ENCODE results near the gene DST.

DST gene

GRCh38 chr6:56628105-56628504, 14.6 kb downstream of the DST start:
- Histone ChIP-seq H3K4me1 (ENCODE audit: control insufficient read depth in 1 of 2, insufficient read depth in 2 of 2, low read length in 2 of 2) (no peaks in the 10 kb centered on the region), H3K9ac (ENCODE audit: low read depth in 1 of 2, low read length in 2 of 2) (no peak overlapping the region), H3K9me3 (ENCODE audit: control insufficient read depth in 1 of 2, low read length in 2 of 2) (no peaks in the 10 kb centered on the region), H3K4me3 (ENCODE audit: low read depth in 1 of 2, low read length in 2 of 2) (no peak overlapping the region), H3K27me3 (ENCODE audit: control insufficient read depth in 1 of 2, insufficient read depth in 2 of 2, low read length in 2 of 2) (no peaks in the 10 kb centered on the region), H3K36me3 (ENCODE audit: control insufficient read depth in 1 of 2, insufficient read depth in 2 of 2, low read length in 2 of 2) (peaks cover 6 to 13% of the 10 kb centered on the region in 2 donors), H3K27ac (ENCODE audit: low read depth, low read length) (no peak overlapping the region)

- Histone ChIP-seq H3K9me3 (ENCODE audit: control insufficient read depth in 1 of 2, low read length in 2 of 2) (no peaks in the 10 kb centered on the region), H3K4me1 (ENCODE audit: control insufficient read depth in 1 of 2, insufficient read depth in 2 of 2, low read length in 2 of 2) (no peaks in the 10 kb centered on the region), H3K27me3 (ENCODE audit: control insufficient read depth in 1 of 2, insufficient read depth in 2 of 2, low read length in 2 of 2) (no peaks in the 10 kb centered on the region), H3K27ac (ENCODE audit: low read depth, low read length) (no peak overlapping the region), H3K36me3 (ENCODE audit: control insufficient read depth in 1 of 2, insufficient read depth in 2 of 2, low read length in 2 of 2) (peaks cover 3 to 15% of the 10 kb centered on the region in 2 donors), H3K4me3 (ENCODE audit: low read depth in 1 of 2, low read length in 2 of 2) (no peak overlapping the region), H3K9ac (ENCODE audit: low read depth in 1 of 2, low read length in 2 of 2) (no peak overlapping the region)
Observed at GRCh38 chr6:56625356-56625755, 17.3 kb downstream of the DST start.

- Histone ChIP-seq H3K9me3 (ENCODE audit: control insufficient read depth in 1 of 2, low read length in 2 of 2) (no peaks in the 10 kb centered on the region), H3K27ac (ENCODE audit: low read depth, low read length) (no peak overlapping the region), H3K36me3 (ENCODE audit: control insufficient read depth in 1 of 2, insufficient read depth in 2 of 2, low read length in 2 of 2) (peaks cover 3 to 13% of the 10 kb centered on the region in 2 donors), H3K4me3 (ENCODE audit: low read depth in 1 of 2, low read length in 2 of 2) (no peak overlapping the region), H3K9ac (ENCODE audit: low read depth in 1 of 2, low read length in 2 of 2) (no peak overlapping the region), H3K4me1 (ENCODE audit: control insufficient read depth in 1 of 2, insufficient read depth in 2 of 2, low read length in 2 of 2) (no peaks in the 10 kb centered on the region), H3K27me3 (ENCODE audit: control insufficient read depth in 1 of 2, insufficient read depth in 2 of 2, low read length in 2 of 2) (no peaks in the 10 kb centered on the region)
Observed at GRCh38 chr6:56624728-56625069, 18.0 kb downstream of the DST start.

GRCh38 chr6:56624046-56624727, 18.5 kb downstream of the DST start:
- H3K9me3 ChIP-seq (ENCODE audit: control insufficient read depth in 1 of 2, low read length in 2 of 2) = no peaks in the 10 kb centered on the region
- no peak overlapping the region for H3K4me3 ChIP-seq (ENCODE audit: low read depth in 1 of 2, low read length in 2 of 2)
- no peaks in the 10 kb centered on the region for H3K27me3 ChIP-seq (ENCODE audit: control insufficient read depth in 1 of 2, insufficient read depth in 2 of 2, low read length in 2 of 2)
- H3K4me1 ChIP-seq (ENCODE audit: control insufficient read depth in 1 of 2, insufficient read depth in 2 of 2, low read length in 2 of 2) = no peaks in the 10 kb centered on the region
- H3K36me3 ChIP-seq (ENCODE audit: control insufficient read depth in 1 of 2, insufficient read depth in 2 of 2, low read length in 2 of 2) = peaks cover 3 to 13% of the 10 kb centered on the region in 2 donors
- no peak overlapping the region for H3K27ac ChIP-seq (ENCODE audit: low read depth, low read length)
- no peak overlapping the region for H3K9ac ChIP-seq (ENCODE audit: low read depth in 1 of 2, low read length in 2 of 2)

- Histone ChIP-seq H3K4me3 (ENCODE audit: low read depth in 1 of 2, low read length in 2 of 2) (no peak overlapping the region), H3K9ac (ENCODE audit: low read depth in 1 of 2, low read length in 2 of 2) (no peak overlapping the region), H3K27me3 (ENCODE audit: control insufficient read depth in 1 of 2, insufficient read depth in 2 of 2, low read length in 2 of 2) (no peaks in the 10 kb centered on the region), H3K27ac (ENCODE audit: low read depth, low read length) (no peak overlapping the region), H3K9me3 (ENCODE audit: control insufficient read depth in 1 of 2, low read length in 2 of 2) (no peaks in the 10 kb centered on the region), H3K36me3 (ENCODE audit: control insufficient read depth in 1 of 2, insufficient read depth in 2 of 2, low read length in 2 of 2) (peaks cover 9% of the 10 kb centered on the region in 2 donors), H3K4me1 (ENCODE audit: control insufficient read depth in 1 of 2, insufficient read depth in 2 of 2, low read length in 2 of 2) (no peaks in the 10 kb centered on the region)
Observed at GRCh38 chr6:56620229-56620868, 22.3 kb downstream of the DST start.

GRCh38 chr6:56618050-56618449, 24.6 kb downstream of the DST start:
- Histone ChIP-seq H3K4me1 (ENCODE audit: control insufficient read depth in 1 of 2, insufficient read depth in 2 of 2, low read length in 2 of 2) (no peaks in the 10 kb centered on the region), H3K4me3 (ENCODE audit: low read depth in 1 of 2, low read length in 2 of 2) (no peak overlapping the region), H3K9ac (ENCODE audit: low read depth in 1 of 2, low read length in 2 of 2) (no peak overlapping the region), H3K36me3 (ENCODE audit: control insufficient read depth in 1 of 2, insufficient read depth in 2 of 2, low read length in 2 of 2) (peaks cover 9 to 14% of the 10 kb centered on the region in 2 donors), H3K27ac (ENCODE audit: low read depth, low read length) (no peak overlapping the region), H3K9me3 (ENCODE audit: control insufficient read depth in 1 of 2, low read length in 2 of 2) (no peaks in the 10 kb centered on the region), H3K27me3 (ENCODE audit: control insufficient read depth in 1 of 2, insufficient read depth in 2 of 2, low read length in 2 of 2) (no peaks in the 10 kb centered on the region)

- H3K4me1 ChIP-seq (ENCODE audit: control insufficient read depth in 1 of 2, insufficient read depth in 2 of 2, low read length in 2 of 2) = no peaks in the 10 kb centered on the region
- no peak overlapping the region for H3K9ac ChIP-seq (ENCODE audit: low read depth in 1 of 2, low read length in 2 of 2)
- no peaks in the 10 kb centered on the region for H3K27me3 ChIP-seq (ENCODE audit: control insufficient read depth in 1 of 2, insufficient read depth in 2 of 2, low read length in 2 of 2)
- no peak overlapping the region for H3K4me3 ChIP-seq (ENCODE audit: low read depth in 1 of 2, low read length in 2 of 2)
- peaks cover 9 to 14% of the 10 kb centered on the region in 2 donors for H3K36me3 ChIP-seq (ENCODE audit: control insufficient read depth in 1 of 2, insufficient read depth in 2 of 2, low read length in 2 of 2)
- H3K9me3 ChIP-seq (ENCODE audit: control insufficient read depth in 1 of 2, low read length in 2 of 2) = no peaks in the 10 kb centered on the region
- H3K27ac ChIP-seq (ENCODE audit: low read depth, low read length) = no peak overlapping the region
Observed at GRCh38 chr6:56616967-56617366, 25.7 kb downstream of the DST start.

- Histone ChIP-seq H3K4me3 (ENCODE audit: low read depth in 1 of 2, low read length in 2 of 2) (no peak overlapping the region), H3K9ac (ENCODE audit: low read depth in 1 of 2, low read length in 2 of 2) (no peak overlapping the region), H3K36me3 (ENCODE audit: control insufficient read depth in 1 of 2, insufficient read depth in 2 of 2, low read length in 2 of 2) (peaks cover 4 to 8% of the 10 kb centered on the region in 2 donors), H3K4me1 (ENCODE audit: control insufficient read depth in 1 of 2, insufficient read depth in 2 of 2, low read length in 2 of 2) (no peaks in the 10 kb centered on the region), H3K27me3 (ENCODE audit: control insufficient read depth in 1 of 2, insufficient read depth in 2 of 2, low read length in 2 of 2) (no peaks in the 10 kb centered on the region), H3K9me3 (ENCODE audit: control insufficient read depth in 1 of 2, low read length in 2 of 2) (no peaks in the 10 kb centered on the region), H3K27ac (ENCODE audit: low read depth, low read length) (no peak overlapping the region)
Observed at GRCh38 chr6:56613247-56613851, 29.3 kb downstream of the DST start.

- Histone ChIP-seq H3K27me3 (ENCODE audit: control insufficient read depth in 1 of 2, insufficient read depth in 2 of 2, low read length in 2 of 2) (no peaks in the 10 kb centered on the region), H3K36me3 (ENCODE audit: control insufficient read depth in 1 of 2, insufficient read depth in 2 of 2, low read length in 2 of 2) (peaks cover 0 to 2% of the 10 kb centered on the region in 2 donors), H3K4me1 (ENCODE audit: control insufficient read depth in 1 of 2, insufficient read depth in 2 of 2, low read length in 2 of 2) (no peaks in the 10 kb centered on the region), H3K9ac (ENCODE audit: low read depth in 1 of 2, low read length in 2 of 2) (no peak overlapping the region), H3K4me3 (ENCODE audit: low read depth in 1 of 2, low read length in 2 of 2) (no peak overlapping the region), H3K9me3 (ENCODE audit: control insufficient read depth in 1 of 2, low read length in 2 of 2) (no peaks in the 10 kb centered on the region), H3K27ac (ENCODE audit: low read depth, low read length) (no peak overlapping the region)
Observed at GRCh38 chr6:56608332-56608731, 34.4 kb downstream of the DST start.

- Histone ChIP-seq H3K36me3 (ENCODE audit: control insufficient read depth in 1 of 2, insufficient read depth in 2 of 2, low read length in 2 of 2) (peaks cover 0 to 3% of the 10 kb centered on the region in 2 donors), H3K27me3 (ENCODE audit: control insufficient read depth in 1 of 2, insufficient read depth in 2 of 2, low read length in 2 of 2) (no peaks in the 10 kb centered on the region), H3K27ac (ENCODE audit: low read depth, low read length) (no peak overlapping the region), H3K4me1 (ENCODE audit: control insufficient read depth in 1 of 2, insufficient read depth in 2 of 2, low read length in 2 of 2) (no peaks in the 10 kb centered on the region), H3K4me3 (ENCODE audit: low read depth in 1 of 2, low read length in 2 of 2) (no peak overlapping the region), H3K9ac (ENCODE audit: low read depth in 1 of 2, low read length in 2 of 2) (no peak overlapping the region), H3K9me3 (ENCODE audit: control insufficient read depth in 1 of 2, low read length in 2 of 2) (no peaks in the 10 kb centered on the region)
Observed at GRCh38 chr6:56607111-56607752, 35.5 kb downstream of the DST start.

Measured in duodenal mucosa (tissue), 2 donors.